Heart right ventricle (tissue), 16 donors: ENCODE results near the gene CLEC9A. TPM values are rescaled to one million over a fixed set of nuclear protein-coding genes. Genes with fewer than 3 reads are reported as not detected.
A peak's percentile ranks its signal among the peaks of the same experiment; 100 is the strongest.
"Not testable (repeated sequence)": the region's sequence is repeated elsewhere in the genome, so short reads cannot be mapped to it uniquely, and the experiment has no call there.

Experiments
- ATAC-seq, 8 donors: fragments of 200-7000 bp; cut with Tn5 transposase; one replicate each; pipeline ENCODE4 v1.9.1; 2020; ENCODE audit warnings: mild to moderate bottlenecking in 8 of 8, moderate library complexity in 8 of 8, moderate number of reproducible peaks in 1 of 8
- DNase-seq, 2 donors: peaks; one replicate each; pipeline ENCODE4 v3.0.0-alpha.2; 2020
- H3K27ac ChIP-seq, 10 donors: fragments of 200-600 bp; sonication (generic) in 2 of 10; one replicate each; pipeline versions ENCODE4 v1.5.0 to v1.8.0; 2020 to 2022; ENCODE audit warnings: mild to moderate bottlenecking in 3 of 10
- H3K27me3 ChIP-seq, 7 donors: fragments of 200-600 bp; one replicate each; pipeline ENCODE4 v1.8.0; 2021 to 2022; ENCODE audit warnings: mild to moderate bottlenecking in 2 of 7
- H3K36me3 ChIP-seq, 9 donors: fragments of 200-600 bp; sonication (generic) in 1 of 9; one replicate each; pipeline versions ENCODE4 v1.5.0 to v1.8.0; 2020 to 2022; ENCODE audit warnings: mild to moderate bottlenecking in 2 of 9
- H3K4me1 ChIP-seq, 9 donors: fragments of 200-600 bp; sonication (generic) in 1 of 9; one replicate each; pipeline versions ENCODE4 v1.5.0 to v1.8.0; 2020 to 2022; ENCODE audit warnings: mild to moderate bottlenecking in 4 of 9
- H3K4me3 ChIP-seq, 10 donors: fragments of 200-600 bp; sonication (generic) in 2 of 10; one replicate each; pipeline versions ENCODE4 v1.5.0 to v1.8.0; 2020 to 2022; ENCODE audit warnings: mild to moderate bottlenecking in 7 of 10, moderate library complexity in 2 of 10
- H3K9me3 ChIP-seq, 11 donors: fragments of 200-600 bp in 10 of 11; sonication (generic) in 2 of 11; one replicate each; pipeline versions ENCODE4 v1.5.0 to v1.8.0; 2013 to 2022; ENCODE audit warnings: mild to moderate bottlenecking in 2 of 11, control low read depth in 1 of 11, moderate library complexity in 1 of 11
- CTCF ChIP-seq, 9 donors: fragments of 200-600 bp; sonication (generic) in 2 of 9; IDR thresholded peaks; one replicate each; pipeline versions ENCODE4 v1.5.0 to v1.8.0; 2021 to 2022; ENCODE audit warnings: antibody characterized with exemption in 9 of 9, mild to moderate bottlenecking in 5 of 9, moderate library complexity in 1 of 9
- WGBS, 2 donors: extraction: QIAGEN DNeasy Blood & Tissue Kit; methylation state at CpG; one replicate each; pipeline ENCODE4 v1.1.7; 2013; ENCODE audit warnings: inconsistent platforms in 1 of 2; 5-methylcytosine and 5-hydroxymethylcytosine counted together
- intact Hi-C, 10 donors: fragments of 100-400 bp; cut with DNase I; formaldehyde crosslinking; loops; one replicate each; pipeline versions ENCODE4 v1.11.1 to v1.14.2; 2022
- polyA plus RNA-seq, 2 donors: library from polyadenylated mRNA; stranded (reverse); fragments of 200-250 nt; gene quantifications; one replicate each; pipeline ENCODE4 v1.2.3, GENCODE V29; 2013
- total RNA-seq, 10 donors: library from RNA; stranded (reverse); fragmentation: NEBNext Ultra II Directional in 3 of 10; extraction: Animal tissue kit (Norgen Biotek cat#: 25700) in 3 of 10; gene quantifications; one replicate each; pipeline versions ENCODE4 v1.2.1 to v1.2.4, GENCODE V29; 2021 to 2023
- donor health status: Arrhythmogenic right ventricular cardiomyopathy.
- donor health status: ischemic (EF 13 %, LVEDD 7.1; RV severe dilation, severe dysfunction).
- donor health status: healthy with polysubstance abuse.
- donor health status: DM: no; HTN: yes; CAD: no.
- donor health status: DM: no; HTN: no; CAD: no.
- donor health status: ischemic (EF 25% LVEDD 6.9; RV normal size, moderate dysfunction).
- donor health status: ischemic (EF 25% LVEDD 5.7; RV mildly dilated, moderate dysfunction).
- donor health status: healthy.
- donor health status: DM: yes; HTN: yes; CAD: no.
- donor health status: Ischemic cardiomyopathy.
- donor health status: ischemic (EF 35%, LVEDD 5.7; RV mildly dilated, moderate dysfunction).
- donor health status: nonischemic (EF 11% LVEDD 7.7; RV severe dilation, severe dysfunction).
- donor health status: DM: yes; HTN: yes; CAD: no.
- donor health status: PGD.
- donor health status: ischemic (EF 29% LVEDD 5.4; RV normal size, mild dysfunction).
- donor health status: nonischemic (EF 23%, LVEDD 6.1; RV moderate dilation, normal function).

The CLEC9A gene
- total and polyA plus RNA-seq, 12 donors, result 0.04 to 0.37 (median 0.18) TPM; not detected in 8

- Histone ChIP-seq H3K36me3 (no peaks in the 10 kb centered on the region), H3K27ac (no peak overlapping the region), H3K9me3 (no peaks in the 10 kb centered on the region), H3K27me3 (peaks cover 0 to 7% (median 0%) of the 10 kb centered on the region in 7 donors), H3K4me1 (no peaks in the 10 kb centered on the region), H3K4me3 (no peak overlapping the region)
- intact Hi-C loops, result no loop called here
- no peak for TF ChIP-seq CTCF (IDR thresholded peaks at IDR 0.05)
- no peak for ATAC-seq
- 81 to 84% methylated on average over 5 of the region's 5 CpGs for WGBS, 2 donors
- no peak for DNase-seq
Measured at GRCh38 chr12:10018386-10018785, 12.1 kb upstream of the CLEC9A start.

GRCh38 chr12:10021342-10021741, 9.1 kb upstream of the CLEC9A start:
- peaks cover 0 to 3% (median 0%) of the 10 kb centered on the region in 7 donors for H3K27me3 ChIP-seq
- DNase-seq (no peak), ATAC-seq (no peak)
- intact Hi-C loops, result no loop called here
- WGBS, 2 donors, result 60 to 81% methylated on average over 3 of the region's 3 CpGs
- no peaks in the 10 kb centered on the region for H3K4me1 ChIP-seq
- no peak overlapping the region for H3K27ac ChIP-seq
- H3K36me3 ChIP-seq, result no peaks in the 10 kb centered on the region
- no peak overlapping the region for H3K4me3 ChIP-seq
- no peaks in the 10 kb centered on the region for H3K9me3 ChIP-seq
- no peak for TF ChIP-seq CTCF (IDR thresholded peaks at IDR 0.05)

DNA sequence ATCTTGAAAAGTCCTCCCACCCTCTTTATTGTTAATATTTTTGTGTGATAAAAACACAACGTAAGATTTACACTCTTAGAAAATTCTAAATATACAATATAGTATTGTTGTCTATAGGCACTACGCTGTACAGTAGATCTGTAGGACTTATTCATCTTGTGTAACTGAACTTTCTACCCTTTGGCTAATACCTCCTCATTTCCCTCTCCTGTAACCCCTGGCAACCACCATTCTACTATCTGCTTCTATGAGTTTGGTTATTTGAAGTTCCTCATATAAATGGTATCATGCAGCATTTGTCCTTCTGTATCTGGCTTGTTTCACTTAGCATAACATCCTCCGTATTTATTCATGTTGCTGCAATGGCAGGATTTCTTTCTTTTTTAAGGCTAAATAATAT, 5.2 kb upstream of the CLEC9A start:
- Histone ChIP-seq H3K36me3 (no peaks in the 10 kb centered on the region), H3K4me1 (peaks cover 0 to 6% (median 0%) of the 10 kb centered on the region in 9 donors), H3K27me3 (peaks cover 0 to 3% (median 0%) of the 10 kb centered on the region in 7 donors), H3K4me3 (no peak overlapping the region), H3K27ac (no peak overlapping the region), H3K9me3 (no peaks in the 10 kb centered on the region)
- 93 to 95% methylated on average over 3 of the region's 3 CpGs for WGBS, 2 donors
- no peak for DNase-seq
- intact Hi-C loops, result no loop called here
- no peak for ATAC-seq
- TF ChIP-seq CTCF (IDR thresholded peaks at IDR 0.05), result no peak

- 84 to 91% methylated on average over 4 of the region's 4 CpGs for WGBS, 2 donors
- H3K9me3 ChIP-seq, intact Hi-C loops, ATAC-seq, H3K36me3 ChIP-seq, H3K4me3 ChIP-seq, H3K27ac ChIP-seq, H3K4me1 ChIP-seq, H3K27me3 ChIP-seq, DNase-seq: not testable (repeated sequence)
Measured at GRCh38 chr12:10026666-10027065, 3.8 kb upstream of the CLEC9A start.

DNA sequence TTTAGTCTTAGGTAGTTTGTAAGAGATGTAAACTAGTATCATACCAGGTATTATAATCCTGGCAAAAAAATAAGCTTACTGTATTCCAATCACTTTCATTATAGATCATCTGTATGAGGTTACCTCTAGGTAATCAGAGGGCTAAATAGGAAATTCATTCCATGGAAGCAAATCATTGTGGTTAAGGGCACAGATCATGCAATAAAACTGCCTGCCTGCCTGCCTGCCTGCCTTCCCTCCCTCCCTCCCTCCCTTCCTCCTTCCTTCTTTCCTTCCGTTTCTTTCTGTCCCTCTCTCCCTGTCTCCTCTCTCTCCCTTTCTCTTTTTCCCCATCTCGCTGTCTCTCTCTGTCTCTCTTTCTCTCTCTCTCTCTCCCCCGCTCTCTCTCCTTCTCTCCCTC, 3.2 kb upstream of the CLEC9A start:
- Histone ChIP-seq H3K27ac (peak overlapping the region in 1 of 10 donors; percentile 69), H3K27me3 (peaks cover 0 to 3% (median 0%) of the 10 kb centered on the region in 7 donors), H3K4me3 (no peak overlapping the region), H3K4me1 (peaks cover 0 to 9% (median 0%) of the 10 kb centered on the region in 9 donors), H3K36me3 (no peaks in the 10 kb centered on the region), H3K9me3 (no peaks in the 10 kb centered on the region)
- DNase-seq, result no peak
- TF ChIP-seq CTCF (IDR thresholded peaks at IDR 0.05), result no peak
- intact Hi-C loops, result no loop called here
- WGBS, 2 donors, result 67 to 69% methylated on average over 3 of the region's 3 CpGs
- ATAC-seq, result no peak
